SKM-1 treated with dmso at 0.1 percent for 144 hours (cell line): Measurements from ENCODE around the gene OR6Y1.

ENCODE experiments used
- DNase-seq: peaks from one replicate; lab custom pipeline; 2025; ENCODE audit not compliant: unreplicated experiment; lab: John Stamatoyannopoulos, UW

OR6Y1 gene

GRCh38 chr1:158506369-158506987 is 47.7 kb downstream of the OR6Y1 start:
- DNase-seq = peak; percentile 46

- DNase-seq = peak; percentile 36
Measured at GRCh38 chr1:158496374-158496773, 57.8 kb downstream of the OR6Y1 start.

- no peak for DNase-seq
Measured at GRCh38 chr1:158494796-158495195, 59.4 kb downstream of the OR6Y1 start.
